ENCODE results near the gene GCLC. TPM values are rescaled to one million over a fixed set of nuclear protein-coding genes. Genes with fewer than 3 reads are reported as not detected.
A peak's percentile ranks its signal among the peaks of the same experiment; 100 is the strongest.
"Not testable (repeated sequence)": the region's sequence is repeated elsewhere in the genome, so short reads cannot be mapped to it uniquely, and the experiment has no call there.

The GCLC gene
- total RNA-seq, 2 donors from 2014 or later: 77.1 to 81.2 TPM

DNA sequence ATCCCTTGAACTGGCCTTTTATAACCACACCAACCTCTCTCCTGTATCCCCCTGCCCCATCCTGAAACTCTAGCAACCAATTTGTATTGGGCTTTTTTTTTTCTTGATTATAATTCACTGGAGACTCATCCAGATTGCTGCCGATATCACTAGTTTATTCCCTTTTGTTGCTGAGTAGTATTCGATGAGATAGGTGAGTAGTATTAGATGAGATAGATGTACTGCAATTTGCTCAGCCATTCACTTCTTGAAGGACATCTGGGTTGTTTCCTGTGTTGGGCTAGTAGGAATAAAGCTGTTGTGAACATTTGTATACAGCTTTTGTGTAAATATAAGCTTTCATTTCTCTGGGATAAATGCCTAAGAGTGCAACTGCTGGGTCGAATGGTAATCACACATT is 58.2 kb downstream of the GCLC start:
- no peak overlapping the region for H3K27ac ChIP-seq
- no peak for DNase-seq (ENCODE audit: low spot score)
- no peak overlapping the region for H3K4me3 ChIP-seq
- no peaks in the 10 kb centered on the region for H3K9me3 ChIP-seq
- 60% methylated on average over 3 of the region's 3 CpGs for WGBS
- intact Hi-C loops (cut with DNase I): loop anchor here (10.0 kb wide), 1 partner anchor 132 kb away; no protein-coding TSS in a partner anchor
- no peaks in the 10 kb centered on the region for H3K4me1 ChIP-seq (replicated peaks)
- no peaks in the 10 kb centered on the region for H3K36me3 ChIP-seq
- H3K27me3 ChIP-seq (replicated peaks; ENCODE audit: insufficient read depth): no peaks in the 10 kb centered on the region
- TF ChIP-seq POLR2AphosphoS5 (IDR thresholded peaks at IDR 0.05) (no peak), POLR2A (IDR thresholded peaks at IDR 0.05) (no peak)
- TF ChIP-seq, protein P1, sequence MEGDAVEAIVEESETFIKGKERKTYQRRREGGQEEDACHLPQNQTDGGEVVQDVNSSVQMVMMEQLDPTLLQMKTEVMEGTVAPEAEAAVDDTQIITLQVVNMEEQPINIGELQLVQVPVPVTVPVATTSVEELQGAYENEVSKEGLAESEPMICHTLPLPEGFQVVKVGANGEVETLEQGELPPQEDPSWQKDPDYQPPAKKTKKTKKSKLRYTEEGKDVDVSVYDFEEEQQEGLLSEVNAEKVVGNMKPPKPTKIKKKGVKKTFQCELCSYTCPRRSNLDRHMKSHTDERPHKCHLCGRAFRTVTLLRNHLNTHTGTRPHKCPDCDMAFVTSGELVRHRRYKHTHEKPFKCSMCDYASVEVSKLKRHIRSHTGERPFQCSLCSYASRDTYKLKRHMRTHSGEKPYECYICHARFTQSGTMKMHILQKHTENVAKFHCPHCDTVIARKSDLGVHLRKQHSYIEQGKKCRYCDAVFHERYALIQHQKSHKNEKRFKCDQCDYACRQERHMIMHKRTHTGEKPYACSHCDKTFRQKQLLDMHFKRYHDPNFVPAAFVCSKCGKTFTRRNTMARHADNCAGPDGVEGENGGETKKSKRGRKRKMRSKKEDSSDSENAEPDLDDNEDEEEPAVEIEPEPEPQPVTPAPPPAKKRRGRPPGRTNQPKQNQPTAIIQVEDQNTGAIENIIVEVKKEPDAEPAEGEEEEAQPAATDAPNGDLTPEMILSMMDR (IDR thresholded peaks at IDR 0.05): no peak

DNA sequence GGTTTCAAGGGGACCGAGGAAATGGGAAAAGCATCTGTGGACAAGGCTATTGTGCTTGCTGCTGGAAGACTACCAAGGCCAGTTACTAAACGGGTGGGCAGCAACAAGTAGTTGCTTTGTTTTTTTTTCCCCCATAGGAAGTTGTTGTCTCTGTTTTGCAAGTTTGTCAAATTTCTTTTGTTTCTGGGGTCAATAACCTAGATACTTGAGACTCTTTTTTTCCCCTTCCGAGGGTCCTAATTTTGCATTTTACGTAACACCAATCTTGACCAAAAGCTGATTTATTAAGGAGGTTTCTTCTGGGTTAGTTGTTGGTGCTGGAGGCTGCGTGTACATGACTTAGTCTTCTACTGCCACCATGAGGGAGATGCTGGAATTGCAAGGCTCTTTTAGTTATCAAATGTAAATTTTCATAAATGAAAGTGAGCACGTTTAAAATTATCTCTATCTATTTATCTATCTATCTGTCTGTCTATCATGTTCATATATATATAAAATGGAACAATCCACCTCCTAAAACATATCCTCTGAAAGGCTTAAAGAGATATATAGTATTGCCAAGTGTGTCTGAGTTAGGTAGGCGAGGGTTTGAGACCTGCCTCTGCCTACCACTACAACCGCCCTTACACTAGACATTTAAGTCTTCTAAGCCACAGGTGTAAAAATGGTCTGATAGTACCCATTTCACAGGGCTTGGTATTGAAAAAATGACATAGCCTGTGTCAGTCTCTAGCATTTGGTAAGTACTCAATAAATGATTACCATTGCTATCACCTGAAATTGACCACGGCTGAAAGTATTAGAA is 60.2 kb downstream of the GCLC start:
- no peaks in the 10 kb centered on the region for H3K27me3 ChIP-seq (replicated peaks; ENCODE audit: insufficient read depth)
- TF ChIP-seq POLR2AphosphoS5 (IDR thresholded peaks at IDR 0.05): peak; percentile 58
- TF ChIP-seq, protein P1 (IDR thresholded peaks at IDR 0.05): peak; percentile 82 to 97 (median 90)
- no peak for TF ChIP-seq POLR2A (IDR thresholded peaks at IDR 0.05)
- H3K4me3 ChIP-seq: no peak overlapping the region
- no peaks in the 10 kb centered on the region for H3K36me3 ChIP-seq
- 24% methylated on average over 9 of the region's 9 CpGs for WGBS
- H3K4me1 ChIP-seq (replicated peaks): no peaks in the 10 kb centered on the region
- H3K9me3 ChIP-seq: no peaks in the 10 kb centered on the region
- intact Hi-C loops (cut with DNase I): loop anchor here (1.0 to 10.0 kb wide), 2 partner anchors 130 to 312 kb away; no protein-coding TSS in a partner anchor
- H3K27ac ChIP-seq: peak overlapping the region in 1 of 2 donors; percentile 1
- DNase-seq (ENCODE audit: low spot score): peak; percentile 82

DNA sequence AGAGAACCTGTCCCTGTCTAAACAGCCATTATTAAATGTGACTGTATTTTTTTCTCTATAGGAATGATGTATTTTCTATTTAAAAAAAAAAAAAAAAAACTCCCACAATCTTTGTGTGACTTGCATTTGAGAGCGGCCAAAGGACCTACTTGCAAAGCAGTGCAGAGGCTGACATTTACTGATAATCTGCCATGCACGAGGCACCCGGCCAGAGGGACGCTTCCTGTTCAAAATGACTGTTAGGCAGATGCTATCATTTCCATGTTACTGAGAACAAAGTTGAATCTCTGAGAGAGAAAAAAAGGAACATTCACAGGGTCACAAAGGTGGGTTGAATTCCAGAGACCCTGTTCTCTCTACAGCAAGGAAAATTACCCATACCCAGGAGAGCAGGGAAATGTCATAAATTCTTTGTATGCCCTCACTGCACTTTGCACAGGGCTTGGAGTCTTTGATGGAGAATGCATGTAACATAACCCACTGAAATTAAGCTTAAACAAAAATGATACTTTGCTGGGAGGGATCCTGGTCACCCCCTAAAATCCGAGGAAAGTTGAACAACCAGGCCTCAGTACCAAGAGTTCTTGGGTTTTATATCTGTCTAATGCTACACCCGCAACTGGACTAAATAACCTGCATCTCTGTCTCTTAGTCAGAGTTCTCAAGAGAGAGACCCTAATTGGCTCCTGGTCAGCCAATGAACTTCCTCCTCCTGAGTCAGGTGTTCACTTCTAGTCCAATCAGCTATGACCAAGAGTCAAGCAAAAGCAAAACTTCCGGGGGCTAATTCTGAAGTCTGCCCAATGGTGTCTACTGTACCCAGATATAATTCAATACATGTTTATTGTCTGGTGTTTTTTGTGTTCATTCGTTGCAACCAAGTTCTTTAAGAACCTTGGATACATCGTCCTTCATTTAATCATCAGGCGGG is 61.2 kb downstream of the GCLC start:
- peak; percentile 70 for DNase-seq (ENCODE audit: low spot score)
- H3K36me3 ChIP-seq: no peaks in the 10 kb centered on the region
- no peak overlapping the region for H3K4me3 ChIP-seq
- WGBS: 54% methylated on average over 10 of the region's 10 CpGs
- H3K27ac ChIP-seq: peak overlapping the region in 1 of 2 donors; percentile 1
- intact Hi-C loops (cut with DNase I): loop anchor here (1.0 to 10.0 kb wide), 2 partner anchors 129 to 311 kb away; no protein-coding TSS in a partner anchor
- no peaks in the 10 kb centered on the region for H3K27me3 ChIP-seq (replicated peaks; ENCODE audit: insufficient read depth)
- no peaks in the 10 kb centered on the region for H3K9me3 ChIP-seq
- TF ChIP-seq, protein P1 (IDR thresholded peaks at IDR 0.05): no peak
- TF ChIP-seq POLR2AphosphoS5 (IDR thresholded peaks at IDR 0.05): peak; percentile 38
- no peaks in the 10 kb centered on the region for H3K4me1 ChIP-seq (replicated peaks)

DNA sequence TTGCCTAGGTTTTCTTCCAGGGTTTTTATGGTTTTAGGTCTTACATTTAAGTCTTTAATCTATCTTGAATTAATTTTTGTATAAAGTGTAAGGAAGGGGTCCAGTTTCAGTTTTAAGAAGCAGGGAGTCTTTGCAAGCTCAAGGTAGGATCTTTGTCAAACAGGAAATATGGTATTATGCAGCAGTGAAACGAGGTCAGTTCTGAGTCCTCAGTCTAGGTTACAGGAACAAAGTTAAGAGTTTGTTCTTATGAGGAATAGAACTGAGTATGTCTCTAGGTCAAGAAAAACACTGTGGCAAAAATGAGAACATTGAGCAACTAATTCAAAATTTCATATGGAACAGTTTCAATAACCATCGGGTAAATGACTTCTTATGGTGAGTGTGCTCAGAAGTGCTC is 63.6 kb downstream of the GCLC start:
- H3K4me1 ChIP-seq (replicated peaks): no peaks in the 10 kb centered on the region
- WGBS: 64% methylated on average over 2 of the region's 2 CpGs
- no peak for DNase-seq (ENCODE audit: low spot score)
- no peak overlapping the region for H3K4me3 ChIP-seq
- H3K36me3 ChIP-seq: no peaks in the 10 kb centered on the region
- TF ChIP-seq, protein P1 (IDR thresholded peaks at IDR 0.05): no peak
- TF ChIP-seq POLR2AphosphoS5 (IDR thresholded peaks at IDR 0.05): no peak
- TF ChIP-seq POLR2A (IDR thresholded peaks at IDR 0.05): no peak
- intact Hi-C loops (cut with DNase I): loop anchor here (10.0 kb wide), 1 partner anchor 127 kb away; no protein-coding TSS in a partner anchor
- no peaks in the 10 kb centered on the region for H3K27me3 ChIP-seq (replicated peaks; ENCODE audit: insufficient read depth)
- H3K27ac ChIP-seq: no peak overlapping the region
- no peaks in the 10 kb centered on the region for H3K9me3 ChIP-seq

DNA sequence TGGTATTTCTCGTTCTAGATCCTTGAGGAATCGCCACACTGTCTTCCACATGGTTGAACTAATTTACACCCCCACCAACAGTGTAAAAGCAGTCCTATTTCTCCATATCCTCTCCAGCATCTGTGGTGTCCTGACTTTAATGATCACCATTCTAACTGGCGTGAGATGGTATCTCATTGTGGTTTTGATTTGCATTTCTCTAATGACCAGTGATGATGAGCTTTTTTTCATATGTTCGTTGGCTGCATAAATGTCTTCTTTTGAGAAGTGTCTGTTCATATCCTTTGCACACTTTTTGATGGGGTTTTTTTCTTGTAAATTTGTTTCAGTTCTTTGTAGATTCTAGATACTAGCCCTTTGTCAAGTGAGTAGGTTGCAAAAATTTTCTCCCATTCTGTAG is 64.1 kb downstream of the GCLC start:
- not testable (repeated sequence) for H3K9me3 ChIP-seq; H3K27me3 ChIP-seq (replicated peaks; ENCODE audit: insufficient read depth); H3K27ac ChIP-seq; H3K4me3 ChIP-seq; DNase-seq (ENCODE audit: low spot score); H3K4me1 ChIP-seq (replicated peaks); H3K36me3 ChIP-seq
- WGBS: 89% methylated on average over 4 of the region's 4 CpGs
- intact Hi-C loops (cut with DNase I): loop anchor here (10.0 kb wide), 1 partner anchor 126 kb away; no protein-coding TSS in a partner anchor
